HepG2 (cell line): Measurements from ENCODE around the gene LOXL4. TPM values are rescaled to one million over a fixed set of nuclear protein-coding genes. Genes with fewer than 3 reads are reported as not detected.

Experiments used
- ASH2L ChIP-seq: fragments of 300-600, 200-600 bp; sonication (generic); IDR thresholded peaks from 2 replicates; pipeline ENCODE4 v1.7.0; 2017; ENCODE audit warnings: low read depth, mild to moderate bottlenecking, moderate library complexity, mixed read lengths, low read length; ENCODE audit not compliant: insufficient read length
- HMG20A ChIP-seq: IDR thresholded peaks from 2 replicates; pipeline ENCODE4 v1.6.1; 2016; ENCODE audit warnings: borderline replicate concordance
- MED13 ChIP-seq: sonication (generic); formaldehyde crosslinking; IDR thresholded peaks from 2 replicates; pipeline ENCODE4 v1.5.0; 2020; ENCODE audit warnings: missing genetic modification reagents
- PPARG ChIP-seq: conservative IDR thresholded peaks from 2 replicates; pipeline ENCODE4 v1.6.1; 2016; ENCODE audit warnings: missing biosample characterization, missing genetic modification reagents
- ZNF609 ChIP-seq: sonication (generic); formaldehyde crosslinking; IDR thresholded peaks from 2 replicates; pipeline ENCODE4 v1.4.0; 2020; ENCODE audit warnings: mild to moderate bottlenecking, missing genetic modification reagents, borderline replicate concordance
- ZNF761 ChIP-seq: sonication (generic); formaldehyde crosslinking; conservative IDR thresholded peaks from 2 replicates; pipeline ENCODE4 v1.4.0; 2020; ENCODE audit warnings: mild to moderate bottlenecking, missing genetic modification reagents
- ZXDC ChIP-seq: sonication (generic); formaldehyde crosslinking; IDR thresholded peaks from 2 replicates; pipeline ENCODE4 v1.5.0; 2020; ENCODE audit warnings: mild to moderate bottlenecking, missing genetic modification reagents
- polyA plus RNA-seq, 8 experiments: library from polyadenylated mRNA; depleted of rRNA in 3 of 8; stranded (reverse) in 7 of 8; unstranded in 1 of 8; fragments of >200 nt; fragmentation: Illumina TruSeq in 4 of 8; extraction: Trizol in 4 of 8; gene quantifications; 2 replicates each; pipeline versions ENCODE4 v1.2.1 to v1.2.3, GENCODE V29; 2011 to 2016; ENCODE audit warnings: low read depth in 4 of 8, missing spikeins in 1 of 8, mixed read lengths in 1 of 8; ENCODE audit not compliant: insufficient read depth in 1 of 8
- total RNA-seq, 5 experiments: library from RNA; depleted of rRNA; stranded (reverse); fragments of >200 nt; fragmentation: Illumina TruSeq; extraction: Trizol; gene quantifications; 2 replicates each; pipeline ENCODE4 v1.2.3, GENCODE V29; 2016; ENCODE audit warnings: low read depth in 1 of 5

The LOXL4 gene
- total and polyA plus RNA-seq, 2 of the 13 experiments (the other 11 are each of a cell fraction or from before 2014, with no cell fraction given): 8.8 to 21.1 TPM

GRCh38 chr10:98263088-98263487 lies 4.9 kb downstream of the LOXL4 start (continued):
- TF ChIP-seq ASH2L: no peak
- TF ChIP-seq PPARG: no peak
- no peak for TF ChIP-seq ZNF761 (CRISPR knock-in tag)
- no peak for TF ChIP-seq ZNF609 (CRISPR knock-in tag)
- TF ChIP-seq MED13 (CRISPR knock-in tag): no peak
- no peak for TF ChIP-seq ZXDC (CRISPR knock-in tag)
- no peak for TF ChIP-seq HMG20A (CRISPR knock-in tag)
